Measurements from ENCODE around the gene RGS7. TPM values are rescaled to one million over a fixed set of nuclear protein-coding genes. Genes with fewer than 3 reads are reported as not detected.

Gene RGS7
- polyA plus RNA-seq, 1 donor, result not detected

Other genes with a start within 250 kb of the RGS7 start
- 68.7 TPM for gene FH, start 162.6 kb upstream of the RGS7 start, polyA plus RNA-seq (ENCODE audit: insufficient read length)
- gene KMO, start 175.2 kb upstream of the RGS7 start, polyA plus RNA-seq (ENCODE audit: insufficient read length), result 0.08 TPM